Neural cell (in vitro differentiated cells): ENCODE results near the gene NHERF2. TPM values are rescaled to one million over a fixed set of nuclear protein-coding genes. Genes with fewer than 3 reads are reported as not detected.

ENCODE experiments used
- H2AFZ ChIP-seq: fragments of 200-600, 300-800 bp; sonication (generic), shearing (Covaris generic); 2 replicates; pipeline ENCODE4 v1.6.0; 2014; ENCODE audit warnings: low read depth, mild to moderate bottlenecking, antibody characterized with exemption, low read length, moderate library complexity
- H3F3A ChIP-seq: fragments of 200-600 bp; shearing (Covaris generic); 2 replicates; pipeline ENCODE4 v1.6.1; 2016; ENCODE audit warnings: mild to moderate bottlenecking, moderate library complexity, mixed read lengths, antibody characterized with exemption, low read length; ENCODE audit not compliant: insufficient read depth, poor library complexity, severe bottlenecking
- H3K27ac ChIP-seq: fragments of 200-600, 300-800 bp; sonication (generic), shearing (Covaris generic); 2 replicates; pipeline ENCODE4 v1.5.1; 2014; ENCODE audit warnings: mild to moderate bottlenecking, low read length, moderate library complexity
- H3K27me3 ChIP-seq: fragments of 300-800, 200-600 bp; sonication (generic), shearing (Covaris generic); 2 replicates; pipeline ENCODE4 v1.6.0; 2014; ENCODE audit warnings: mild to moderate bottlenecking, low read depth, low read length, moderate library complexity; ENCODE audit not compliant: insufficient read depth
- H3K36me3 ChIP-seq: fragments of 300-800, 200-600 bp; sonication (generic), shearing (Covaris generic); 2 replicates; pipeline ENCODE4 v1.5.1; 2014; ENCODE audit warnings: mild to moderate bottlenecking, antibody characterized with exemption, low read length, moderate library complexity; ENCODE audit not compliant: insufficient read depth
- H3K4me2 ChIP-seq: fragments of 300-800, 200-600 bp; sonication (generic), shearing (Covaris generic); 2 replicates; pipeline ENCODE4 v1.6.0; 2014; ENCODE audit warnings: mild to moderate bottlenecking, low read length
- H3K4me3 ChIP-seq: fragments of 300-800, 200-600 bp; sonication (generic), shearing (Covaris generic); 2 replicates; pipeline ENCODE4 v1.5.1; 2014; ENCODE audit warnings: mild to moderate bottlenecking, low read length, moderate library complexity
- H3K79me2 ChIP-seq: fragments of 200-600 bp; shearing (Covaris generic); replicated peaks from 2 replicates; pipeline ENCODE4 v1.6.0; 2014; ENCODE audit warnings: mild to moderate bottlenecking, low read length, moderate library complexity; ENCODE audit not compliant: insufficient read depth
- H3K9ac ChIP-seq: fragments of 300-800, 200-600 bp; sonication (generic), shearing (Covaris generic); 2 replicates; pipeline ENCODE4 v1.6.1; 2016; ENCODE audit warnings: mild to moderate bottlenecking, low read length, mixed read lengths
- H3K9me2 ChIP-seq: fragments of 200-600 bp; shearing (Covaris generic); 2 replicates; pipeline ENCODE4 v1.6.1; 2016; ENCODE audit warnings: mild to moderate bottlenecking, low read length, mixed read lengths; ENCODE audit not compliant: insufficient read depth
- H3K9me3 ChIP-seq: fragments of 200-600, 300-800 bp; sonication (generic), shearing (Covaris generic); 2 replicates; pipeline ENCODE4 v1.6.1; 2016; ENCODE audit warnings: mild to moderate bottlenecking, mixed run types, low read length, moderate library complexity, mixed read lengths
- H4K20me1 ChIP-seq: fragments of 200-600 bp; shearing (Covaris generic); 2 replicates; pipeline ENCODE4 v1.6.1; 2016; ENCODE audit warnings: mild to moderate bottlenecking, mixed run types; ENCODE audit not compliant: insufficient read depth
- CTCF ChIP-seq: fragments of 450-650 bp; IDR thresholded peaks from 2 replicates; pipeline ENCODE4 v1.5.1; 2014; ENCODE audit warnings: antibody characterized with exemption, mild to moderate bottlenecking, moderate library complexity; ENCODE audit not compliant: poor library complexity, severe bottlenecking
- EP300 ChIP-seq: fragments of 450-650 bp; conservative IDR thresholded peaks from 2 replicates; pipeline ENCODE4 v1.6.1; 2014; ENCODE audit warnings: antibody characterized with exemption, mild to moderate bottlenecking, moderate library complexity; ENCODE audit not compliant: poor library complexity, severe bottlenecking
- EZH2 ChIP-seq: fragments of 200-600, 300-800 bp; shearing (Covaris generic), sonication (generic); IDR thresholded peaks from 2 replicates; pipeline ENCODE4 v1.6.1; 2014; ENCODE audit warnings: antibody characterized with exemption, low read length, borderline replicate concordance, mild to moderate bottlenecking; ENCODE audit not compliant: insufficient read depth, poor library complexity, severe bottlenecking
- MXI1 ChIP-seq: fragments of 450-650 bp; conservative IDR thresholded peaks from 2 replicates; pipeline ENCODE4 v1.6.1; 2014; ENCODE audit warnings: antibody characterized with exemption, mild to moderate bottlenecking; ENCODE audit not compliant: poor library complexity, severe bottlenecking
- POLR2AphosphoS5 ChIP-seq: IDR thresholded peaks from 2 replicates; pipeline ENCODE4 v1.6.1; 2012
- REST ChIP-seq: IDR thresholded peaks from 2 replicates; pipeline ENCODE4 v1.6.1; 2012; ENCODE audit warnings: borderline replicate concordance
- SMC3 ChIP-seq: fragments of 450-650 bp; conservative IDR thresholded peaks from 2 replicates; pipeline ENCODE4 v1.6.1; 2014; ENCODE audit warnings: antibody characterized with exemption, mild to moderate bottlenecking, moderate library complexity; ENCODE audit not compliant: poor library complexity
- TAF1 ChIP-seq: IDR thresholded peaks from 2 replicates; pipeline ENCODE4 v1.6.1; 2012; ENCODE audit warnings: low read depth
- polyA plus RNA-seq: library from polyadenylated mRNA; depleted of rRNA; stranded (reverse); fragments of >200 nt; gene quantifications from 2 replicates; pipeline ENCODE4 v1.2.3, GENCODE V29; 2014

Gene NHERF2
- polyA plus RNA-seq, 1 donor from 2014 or later, result 3.4 TPM

DNA sequence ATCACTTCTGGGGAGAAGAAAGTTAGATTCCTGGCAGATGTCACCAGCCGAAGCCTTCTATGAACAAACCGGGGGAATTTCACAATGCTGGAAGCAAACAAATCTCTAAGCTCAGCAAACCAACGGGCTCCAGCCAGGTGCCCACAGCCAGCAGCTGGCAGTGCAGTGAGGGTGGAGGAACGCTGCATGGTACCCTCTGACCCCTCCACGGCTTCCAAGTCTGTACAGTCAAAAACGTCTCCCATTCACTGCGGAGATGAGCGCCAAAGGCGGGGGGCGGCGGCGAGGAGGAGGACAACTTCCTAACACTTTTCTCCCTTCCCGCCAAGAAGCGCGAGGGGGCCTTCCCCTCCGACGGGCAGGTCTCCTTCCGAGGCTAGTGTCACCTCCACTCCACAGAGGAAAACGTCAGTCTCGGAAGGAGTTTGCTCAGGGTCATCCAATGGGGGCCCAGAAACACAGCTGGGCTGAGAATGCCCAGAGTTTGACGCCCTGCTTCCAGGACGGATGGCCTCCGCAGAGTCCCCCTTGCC is 18.0 kb upstream of the NHERF2 start:
- Histone ChIP-seq H3F3A (no peaks in the 10 kb centered on the region), H3K9me3 (no peaks in the 10 kb centered on the region), H4K20me1 (peaks cover 5% of the 10 kb centered on the region), H3K79me2 (peaks cover 46% of the 10 kb centered on the region), H3K4me2 (peak overlapping the region; percentile 34), H3K4me3 (peak overlapping the region; percentile 87), H3K9ac (peak overlapping the region; percentile 75), H3K9me2 (no peaks in the 10 kb centered on the region), H2AFZ (no peak overlapping the region), H3K27me3 (no peaks in the 10 kb centered on the region), H3K27ac (peak overlapping the region; percentile 19), H3K36me3 (no peaks in the 10 kb centered on the region)
- no peak for TF ChIP-seq CTCF
- TF ChIP-seq REST, result no peak
- TF ChIP-seq MXI1, result no peak
- TF ChIP-seq EP300, result no peak
- TF ChIP-seq EZH2, result no peak
- TF ChIP-seq SMC3, result no peak
- TF ChIP-seq POLR2AphosphoS5, result no peak
- TF ChIP-seq TAF1, result no peak

- peak overlapping the region; percentile 19 for H3K27ac ChIP-seq
- H3K9me2 ChIP-seq, result no peaks in the 10 kb centered on the region
- peak overlapping the region; percentile 75 for H3K9ac ChIP-seq
- TF ChIP-seq POLR2AphosphoS5, result no peak
- no peak for TF ChIP-seq EP300
- no peak for TF ChIP-seq EZH2
- no peak for TF ChIP-seq SMC3
- TF ChIP-seq REST, result no peak
- no peak for TF ChIP-seq CTCF
- H3F3A ChIP-seq, result no peaks in the 10 kb centered on the region
- H4K20me1 ChIP-seq, result peaks cover 5% of the 10 kb centered on the region
- H3K9me3 ChIP-seq, result no peaks in the 10 kb centered on the region
- H3K27me3 ChIP-seq, result no peaks in the 10 kb centered on the region
- peak overlapping the region; percentile 87 for H3K4me3 ChIP-seq
- peak overlapping the region; percentile 34 for H3K4me2 ChIP-seq
- no peaks in the 10 kb centered on the region for H3K36me3 ChIP-seq
- peaks cover 46% of the 10 kb centered on the region for H3K79me2 ChIP-seq
- H2AFZ ChIP-seq, result no peak overlapping the region
Measured at GRCh38 chr16:2009164-2009711, 17.5 kb upstream of the NHERF2 start.
